PFSK-1 (cell line): ENCODE results near the gene GEMIN7.

Source experiments
- FOXP2 ChIP-seq: optimal IDR thresholded peaks from 2 replicates; pipeline ENCODE3; 2011; ENCODE audit warnings: borderline replicate concordance, control low read depth, inconsistent platforms; ENCODE audit not compliant: insufficient read depth; ENCODE audit errors: extremely low read length, extremely low read depth
- POLR2AphosphoS5 ChIP-seq: IDR thresholded peaks from 2 replicates; pipeline ENCODE4 v1.6.1; 2012; ENCODE audit warnings: low read depth, mild to moderate bottlenecking, control low read depth, low read length, moderate library complexity
- REST ChIP-seq, 2 experiments: IDR thresholded peaks; 2 replicates each; pipeline versions ENCODE4 v1.6.1 to v1.8.0; 2011 to 2012; ENCODE audit warnings: low read depth in 2 of 2, low read length in 2 of 2, control low read depth in 1 of 2, inconsistent platforms in 1 of 2, mild to moderate bottlenecking in 1 of 2, moderate library complexity in 1 of 2; ENCODE audit not compliant: insufficient read depth in 1 of 2
- SIN3A ChIP-seq: IDR thresholded peaks from 2 replicates; pipeline ENCODE4 v1.6.1; 2012; ENCODE audit warnings: mild to moderate bottlenecking, low read length, moderate library complexity, borderline replicate concordance; ENCODE audit not compliant: insufficient read depth
- TAF1 ChIP-seq: IDR thresholded peaks from 2 replicates; pipeline ENCODE4 v1.6.1; 2012; ENCODE audit warnings: low read length, control low read depth, borderline replicate concordance; ENCODE audit not compliant: insufficient read depth

GEMIN7 gene

GRCh38 chr19:45046355-45046754, 32.7 kb upstream of the GEMIN7 start:
- TF ChIP-seq TAF1 (no peak), SIN3A (no peak), REST (IDR thresholded peaks at IDR 0.05; ENCODE audit: insufficient read depth in 1 of 2, low read depth in 2 of 2, low read length in 2 of 2) (no peak), POLR2AphosphoS5 (no peak), FOXP2 (no peak)

- TF ChIP-seq TAF1 (no peak), POLR2AphosphoS5 (no peak), REST (IDR thresholded peaks at IDR 0.05; ENCODE audit: insufficient read depth in 1 of 2, low read depth in 2 of 2, low read length in 2 of 2) (no peak), FOXP2 (no peak), SIN3A (no peak)
Observed at GRCh38 chr19:45047188-45047797, 31.8 kb upstream of the GEMIN7 start.

- no peak for TF ChIP-seq POLR2AphosphoS5
- no peak for TF ChIP-seq SIN3A
- no peak for TF ChIP-seq TAF1
- TF ChIP-seq FOXP2, result no peak
- TF ChIP-seq REST (IDR thresholded peaks at IDR 0.05; ENCODE audit: insufficient read depth in 1 of 2, low read depth in 2 of 2, low read length in 2 of 2), result no peak
Observed at GRCh38 chr19:45049073-45049736, 29.9 kb upstream of the GEMIN7 start.

- TF ChIP-seq REST (IDR thresholded peaks at IDR 0.05; ENCODE audit: insufficient read depth in 1 of 2, low read depth in 2 of 2, low read length in 2 of 2) (no peak), FOXP2 (no peak), POLR2AphosphoS5 (no peak), TAF1 (no peak), SIN3A (no peak)
Observed at GRCh38 chr19:45050036-45050435, 29.0 kb upstream of the GEMIN7 start.
